NCI-H1694 (cell line): ENCODE measurements around the gene ZDHHC11B.
A peak's percentile ranks its signal among the peaks of the same experiment; 100 is the strongest.
"Not testable (repeated sequence)": the region's sequence is repeated elsewhere in the genome, so short reads cannot be mapped to it uniquely, and the experiment has no call there.

Source experiments
- DNase-seq: peaks from one replicate; lab custom pipeline; 2025; lab: John Stamatoyannopoulos, UW

The ZDHHC11B gene

GRCh38 chr5:714215-715118 is 70.1 kb downstream of the ZDHHC11B start:
- DNase-seq, result not testable (repeated sequence)

GRCh38 chr5:713686-714085 is 70.8 kb downstream of the ZDHHC11B start:
- DNase-seq, result not testable (repeated sequence)

GRCh38 chr5:708848-709517 is 75.5 kb downstream of the ZDHHC11B start:
- DNase-seq, result not testable (repeated sequence)

GRCh38 chr5:708374-708773 is 76.2 kb downstream of the ZDHHC11B start:
- DNase-seq, result not testable (repeated sequence)

GRCh38 chr5:706127-706526 is 78.4 kb downstream of the ZDHHC11B start:
- DNase-seq, result not testable (repeated sequence)

- DNase-seq, result not testable (repeated sequence)
These were observed 87.5 kb downstream of the ZDHHC11B start for GRCh38 chr5:696753-697702.

- not testable (repeated sequence) for DNase-seq
These were observed 88.3 kb downstream of the ZDHHC11B start for GRCh38 chr5:696191-696590.

- DNase-seq, result not testable (repeated sequence)
These were observed 89.1 kb downstream of the ZDHHC11B start for GRCh38 chr5:695475-695874.

GRCh38 chr5:694042-694431 is 90.5 kb downstream of the ZDHHC11B start:
- DNase-seq, result not testable (repeated sequence)

GRCh38 chr5:693271-694041 is 91.1 kb downstream of the ZDHHC11B start, which contains the start of gene TPPP:
TSS of gene TPPP (minus strand) at chr5:693352. CDS start at chr5:678060, 15,292 bp downstream.
- DNase-seq, result peak; percentile 37

GRCh38 chr5:692529-693041 is 91.9 kb downstream of the ZDHHC11B start:
- not testable (repeated sequence) for DNase-seq

GRCh38 chr5:691817-692528 is 92.6 kb downstream of the ZDHHC11B start:
- no peak for DNase-seq

GRCh38 chr5:691049-691448 is 93.5 kb downstream of the ZDHHC11B start:
- not testable (repeated sequence) for DNase-seq

- not testable (repeated sequence) for DNase-seq
These were observed 94.2 kb downstream of the ZDHHC11B start for GRCh38 chr5:690293-690692.

GRCh38 chr5:688348-689010 is 96.0 kb downstream of the ZDHHC11B start:
- DNase-seq, result not testable (repeated sequence)

GRCh38 chr5:686936-687335 is 97.6 kb downstream of the ZDHHC11B start:
- not testable (repeated sequence) for DNase-seq

GRCh38 chr5:686172-686523 is 98.4 kb downstream of the ZDHHC11B start:
- DNase-seq, result not testable (repeated sequence)

- DNase-seq, result no peak
These were observed 99.0 kb downstream of the ZDHHC11B start for GRCh38 chr5:685262-686171.
